Fibroblast of pulmonary artery (primary cell): ENCODE data around the gene CES1.
"Not testable (repeated sequence)": the region's sequence is repeated elsewhere in the genome, so short reads cannot be mapped to it uniquely, and the experiment has no call there.

ENCODE experiments used
- DNase-seq: peaks from one replicate; pipeline ENCODE4 v3.0.0-alpha.2; 2010; ENCODE audit warnings: low read depth
- H3K4me3 ChIP-seq: replicated peaks from 2 replicates; pipeline ENCODE4 v1.5.1; 2011; ENCODE audit warnings: low read depth, mild to moderate bottlenecking, control low read depth, low read length, moderate library complexity
- TF ChIP-seq, protein P1 (sequence below): IDR thresholded peaks from 2 replicates; pipeline ENCODE4 v1.5.1; 2011; ENCODE audit warnings: mild to moderate bottlenecking, control low read depth, low read length, inconsistent platforms; ENCODE audit errors: missing control alignments

The CES1 gene

DNA sequence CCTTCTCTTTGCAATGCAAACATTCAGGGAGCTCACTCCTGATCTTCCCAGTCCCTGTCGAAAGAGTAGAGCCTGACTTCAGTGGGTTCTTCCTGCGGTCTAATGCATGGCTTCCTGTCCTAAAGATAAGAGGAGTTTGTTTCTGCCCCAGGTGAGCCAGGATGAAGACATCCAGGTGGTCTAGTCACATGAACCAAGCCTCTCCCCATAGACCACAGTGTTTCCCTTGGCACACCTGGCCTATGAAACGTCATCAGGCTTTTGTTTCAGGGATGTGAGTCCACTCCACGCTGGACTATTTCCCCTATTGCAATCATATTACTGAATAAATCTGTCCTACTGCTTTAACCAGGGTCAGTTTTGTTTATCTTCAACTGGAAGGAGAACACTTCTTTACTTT, 21.1 kb downstream of the CES1 start:
- no peak overlapping the region for H3K4me3 ChIP-seq
- no peak for DNase-seq
- TF ChIP-seq, protein P1, sequence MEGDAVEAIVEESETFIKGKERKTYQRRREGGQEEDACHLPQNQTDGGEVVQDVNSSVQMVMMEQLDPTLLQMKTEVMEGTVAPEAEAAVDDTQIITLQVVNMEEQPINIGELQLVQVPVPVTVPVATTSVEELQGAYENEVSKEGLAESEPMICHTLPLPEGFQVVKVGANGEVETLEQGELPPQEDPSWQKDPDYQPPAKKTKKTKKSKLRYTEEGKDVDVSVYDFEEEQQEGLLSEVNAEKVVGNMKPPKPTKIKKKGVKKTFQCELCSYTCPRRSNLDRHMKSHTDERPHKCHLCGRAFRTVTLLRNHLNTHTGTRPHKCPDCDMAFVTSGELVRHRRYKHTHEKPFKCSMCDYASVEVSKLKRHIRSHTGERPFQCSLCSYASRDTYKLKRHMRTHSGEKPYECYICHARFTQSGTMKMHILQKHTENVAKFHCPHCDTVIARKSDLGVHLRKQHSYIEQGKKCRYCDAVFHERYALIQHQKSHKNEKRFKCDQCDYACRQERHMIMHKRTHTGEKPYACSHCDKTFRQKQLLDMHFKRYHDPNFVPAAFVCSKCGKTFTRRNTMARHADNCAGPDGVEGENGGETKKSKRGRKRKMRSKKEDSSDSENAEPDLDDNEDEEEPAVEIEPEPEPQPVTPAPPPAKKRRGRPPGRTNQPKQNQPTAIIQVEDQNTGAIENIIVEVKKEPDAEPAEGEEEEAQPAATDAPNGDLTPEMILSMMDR, result no peak

- DNase-seq, result no peak
- H3K4me3 ChIP-seq, result no peak overlapping the region
- TF ChIP-seq, protein P1, result no peak
Measured at GRCh38 chr16:55810451-55810961, 22.4 kb downstream of the CES1 start.

GRCh38 chr16:55809851-55810250, 23.0 kb downstream of the CES1 start:
- no peak overlapping the region for H3K4me3 ChIP-seq
- TF ChIP-seq, protein P1, result no peak
- DNase-seq, result no peak

DNA sequence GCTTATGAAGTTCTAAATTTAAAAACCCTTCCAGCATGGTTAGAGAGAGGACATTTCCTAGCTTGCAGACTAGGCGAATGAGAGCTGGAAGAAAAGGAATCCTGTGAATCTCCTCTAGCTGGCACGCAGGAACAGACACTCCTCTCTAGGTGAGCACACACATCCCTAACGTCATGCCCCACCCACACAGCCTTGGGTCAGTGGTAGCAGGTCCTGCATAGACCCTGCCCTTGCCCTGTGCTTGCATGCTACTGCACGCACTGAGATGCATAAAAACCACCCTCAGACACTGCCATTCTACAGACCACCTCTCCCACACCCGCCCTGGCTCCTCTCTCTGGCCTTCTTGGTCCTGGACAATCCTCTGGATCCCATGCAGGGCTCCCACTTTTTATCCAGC, 23.5 kb downstream of the CES1 start:
- no peak overlapping the region for H3K4me3 ChIP-seq
- TF ChIP-seq, protein P1, result no peak
- no peak for DNase-seq

DNA sequence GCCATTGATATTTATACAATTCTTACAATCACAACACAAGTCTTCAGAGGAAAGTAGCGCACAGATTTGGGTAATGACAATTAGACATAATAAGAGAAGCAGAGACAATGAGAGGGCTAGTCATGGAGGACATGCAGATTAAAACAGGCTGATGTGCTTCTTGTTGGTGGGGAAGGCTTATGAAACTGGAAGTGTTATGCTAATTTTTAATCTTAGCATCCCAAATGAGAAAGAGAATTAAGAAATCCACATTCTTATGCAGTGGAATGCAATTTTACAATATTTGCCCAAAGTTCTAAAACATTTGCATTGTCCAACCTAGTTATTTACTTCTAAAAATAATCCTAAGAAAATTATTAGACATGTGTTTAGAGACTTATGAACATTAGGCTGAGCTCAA, 24.6 kb downstream of the CES1 start:
- DNase-seq, result not testable (repeated sequence)

DNA sequence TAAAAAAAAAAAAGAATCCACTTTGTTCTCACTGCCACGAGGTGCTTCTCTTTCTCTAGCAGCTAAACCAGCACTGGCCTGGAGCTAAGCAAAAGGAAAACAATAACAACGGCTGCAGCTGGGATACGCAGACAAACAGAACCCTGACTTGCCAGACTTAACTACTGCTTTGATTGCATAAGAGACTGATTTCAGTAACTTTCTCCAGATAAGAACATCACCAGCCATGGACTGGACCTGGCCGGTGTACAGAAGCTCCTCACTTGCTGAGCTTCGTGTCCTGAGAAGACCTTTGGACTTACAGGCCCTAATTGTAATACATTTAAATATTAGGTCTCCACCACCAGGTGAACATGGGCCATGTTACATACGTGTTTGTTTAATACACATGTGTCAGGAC, 27.8 kb downstream of the CES1 start:
- not testable (repeated sequence) for H3K4me3 ChIP-seq, DNase-seq

More for the DNA sequence above, 24.6 kb downstream of the CES1 start:
- H3K4me3 ChIP-seq, result not testable (repeated sequence)

GRCh38 chr16:55803681-55804080, 29.2 kb downstream of the CES1 start:
- H3K4me3 ChIP-seq, DNase-seq: not testable (repeated sequence)

DNA sequence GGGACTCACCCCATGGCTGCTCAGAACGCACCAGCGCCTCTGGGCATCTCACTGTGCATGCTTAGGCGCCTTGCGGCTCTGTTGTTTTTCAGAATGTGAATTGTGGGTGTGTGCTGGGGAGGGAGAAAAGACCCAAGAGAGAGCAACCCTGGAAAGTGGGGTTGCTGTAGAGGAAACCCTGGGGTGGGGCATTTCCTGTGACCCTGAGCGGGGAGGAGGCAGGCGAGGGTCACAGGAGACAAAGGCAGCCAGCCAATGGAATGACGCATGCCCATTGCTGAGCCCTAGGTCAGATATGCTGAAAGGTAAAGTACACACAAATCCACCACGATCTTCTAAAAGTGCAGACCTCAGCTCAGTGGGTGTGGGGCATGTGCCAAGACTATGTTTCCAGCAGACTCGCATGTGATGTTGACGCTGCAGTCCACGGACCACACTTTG, 39.9 kb downstream of the CES1 start:
- not testable (repeated sequence) for DNase-seq

GRCh38 chr16:55791512-55791911, 41.4 kb downstream of the CES1 start:
- DNase-seq, H3K4me3 ChIP-seq: not testable (repeated sequence)

More for the DNA sequence above, 39.9 kb downstream of the CES1 start:
- not testable (repeated sequence) for H3K4me3 ChIP-seq

DNA sequence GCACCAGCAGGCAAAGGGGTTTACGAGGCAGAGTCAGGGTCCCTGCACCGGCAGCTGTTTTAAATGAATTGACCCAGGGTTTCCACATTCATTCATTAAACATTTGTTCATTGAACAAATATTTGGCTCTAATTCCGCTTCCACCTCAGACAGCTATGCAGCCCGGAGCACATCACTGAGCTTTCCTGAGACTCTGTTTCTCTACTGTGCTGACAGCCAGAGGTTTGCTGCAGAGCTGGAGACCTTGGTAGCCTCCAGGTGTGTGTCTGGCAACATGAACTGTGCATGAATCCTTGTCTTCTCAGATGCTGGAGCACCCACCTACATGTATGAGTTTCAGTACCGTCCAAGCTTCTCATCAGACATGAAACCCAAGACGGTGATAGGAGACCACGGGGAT, 42.7 kb downstream of the CES1 start:
- H3K4me3 ChIP-seq, DNase-seq: not testable (repeated sequence)

- not testable (repeated sequence) for H3K4me3 ChIP-seq, DNase-seq
Measured at GRCh38 chr16:55782793-55783091, 50.2 kb downstream of the CES1 start.

GRCh38 chr16:55782091-55782792, 50.7 kb downstream of the CES1 start:
- H3K4me3 ChIP-seq, DNase-seq: not testable (repeated sequence)

DNA sequence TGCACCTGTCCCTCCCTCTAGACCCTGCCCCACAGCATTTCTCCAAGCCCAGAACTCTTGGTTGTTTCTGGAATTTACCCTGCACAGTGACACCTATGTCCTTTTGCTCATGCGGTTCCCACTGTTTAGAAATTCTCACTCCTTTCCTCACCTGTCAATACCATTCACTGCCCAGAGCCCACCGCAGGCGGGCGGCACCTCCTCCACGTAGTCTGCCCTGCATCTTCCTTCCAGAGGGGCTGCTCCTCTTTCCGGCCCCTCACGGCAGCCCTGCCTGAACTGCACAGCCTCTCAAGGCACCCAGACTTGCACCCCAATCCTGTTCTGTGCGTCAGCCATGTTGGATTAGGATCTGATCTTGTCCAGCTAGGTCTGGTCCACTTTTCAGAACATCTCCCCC, 51.4 kb downstream of the CES1 start:
- H3K4me3 ChIP-seq, DNase-seq: not testable (repeated sequence)

- H3K4me3 ChIP-seq, DNase-seq: not testable (repeated sequence)
Measured at GRCh38 chr16:55780095-55780407, 52.8 kb downstream of the CES1 start.
